Measurements from ENCODE around the gene ZBBX.

Gene ZBBX

DNA sequence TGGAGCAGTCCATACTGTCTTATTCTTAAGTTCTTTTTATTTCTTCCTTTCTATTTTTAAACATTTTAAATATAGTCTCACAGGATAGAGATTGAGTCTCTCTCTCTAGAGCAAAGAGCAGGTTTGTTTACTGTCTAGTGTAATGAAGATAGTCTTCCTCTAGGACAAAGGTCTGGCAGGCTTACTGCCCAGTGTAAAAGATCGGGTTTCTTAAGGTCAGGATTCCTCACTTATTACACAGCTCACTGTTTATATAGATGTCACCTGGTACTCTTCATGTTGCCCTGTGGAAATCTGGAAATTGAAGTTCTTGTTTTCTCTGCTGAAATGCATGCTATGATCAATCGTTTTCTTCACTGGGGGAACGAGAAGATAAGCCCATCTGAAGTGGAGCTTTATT lies 76.0 kb downstream of the ZBBX start:
- no peak for DNase-seq

GRCh38 chr3:167302678-167303077 lies 77.4 kb downstream of the ZBBX start:
- no peak for DNase-seq

GRCh38 chr3:167300207-167300606 lies 79.9 kb downstream of the ZBBX start:
- DNase-seq = no peak

GRCh38 chr3:167289435-167289834 lies 90.7 kb downstream of the ZBBX start:
- no peak for DNase-seq

- DNase-seq = no peak
Measured at GRCh38 chr3:167288737-167289136, 91.4 kb downstream of the ZBBX start.

- DNase-seq = no peak
Measured at GRCh38 chr3:167287308-167287707, 92.8 kb downstream of the ZBBX start.

DNA sequence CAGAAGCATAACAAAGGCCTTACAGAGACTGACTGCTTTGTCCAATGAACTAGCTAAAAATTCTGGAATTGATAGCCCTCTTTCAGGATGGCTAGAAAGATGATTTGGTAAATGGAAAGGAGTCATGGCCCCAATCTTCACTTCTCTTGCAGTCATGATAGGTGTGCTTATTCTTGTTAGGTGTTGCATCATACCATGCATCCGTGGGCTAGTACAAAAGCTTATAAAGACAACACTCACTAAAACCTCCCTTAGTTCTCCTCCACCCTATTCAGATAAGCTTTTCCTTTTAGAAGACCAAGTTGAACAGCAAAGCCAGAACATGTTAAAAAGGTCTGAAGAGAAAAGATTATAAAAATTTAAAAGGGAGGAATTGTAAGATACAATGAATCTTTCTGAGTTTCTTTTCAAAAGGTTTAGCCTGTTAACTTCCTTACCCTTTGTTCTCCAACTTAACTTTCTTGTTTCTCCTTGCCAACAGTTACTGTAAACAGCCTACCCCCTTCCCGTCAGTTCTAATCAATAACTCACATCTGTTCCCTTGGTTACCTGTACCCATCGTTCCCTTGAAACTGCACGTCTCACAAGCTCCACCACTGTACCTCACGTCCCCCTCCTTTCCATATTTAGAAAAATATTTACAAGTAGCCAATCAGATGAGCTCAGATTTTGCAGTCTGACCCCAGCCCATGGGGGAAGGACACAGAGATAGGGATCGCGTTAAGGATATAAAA lies 105.8 kb downstream of the ZBBX start:
- DNase-seq = no peak

- DNase-seq = no peak
Measured at GRCh38 chr3:167253037-167253436, 127.1 kb downstream of the ZBBX start.

DNA sequence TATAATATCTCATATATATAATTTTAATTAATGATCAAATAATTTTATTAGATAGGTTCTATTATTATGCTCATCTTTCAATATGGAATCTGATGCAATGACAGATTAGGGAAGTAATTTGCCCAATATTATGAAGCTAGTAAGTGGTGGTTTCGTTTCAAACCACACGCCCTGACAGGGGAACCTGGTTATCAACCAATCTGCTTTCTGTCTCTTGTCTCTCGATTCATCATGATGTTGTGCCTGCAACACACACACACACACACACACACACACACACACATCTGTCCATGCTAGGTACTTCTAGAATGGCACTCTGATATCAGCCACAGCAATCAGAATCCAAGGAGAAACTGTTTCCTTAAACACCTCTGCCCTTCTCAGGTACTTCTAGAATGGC lies 128.4 kb downstream of the ZBBX start:
- DNase-seq = no peak

DNA sequence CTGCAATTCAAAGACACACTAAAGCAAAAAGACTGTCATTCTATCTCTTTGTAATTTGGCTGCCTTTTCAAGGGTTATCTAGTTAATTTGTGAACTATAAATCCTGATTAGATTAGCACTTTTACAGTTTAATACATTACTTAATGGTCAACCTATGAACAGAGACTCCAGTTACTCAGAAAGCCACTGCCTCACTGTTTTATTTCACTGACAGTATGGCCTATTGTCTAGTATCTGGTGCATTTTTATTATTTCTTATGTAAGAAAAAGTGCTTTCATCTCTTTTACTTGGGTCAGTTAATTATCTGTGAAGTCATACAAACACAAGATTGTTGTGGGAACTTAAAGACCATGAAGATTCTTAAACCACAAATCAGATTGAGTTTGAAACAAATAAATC lies 133.8 kb downstream of the ZBBX start:
- no peak for DNase-seq

DNA sequence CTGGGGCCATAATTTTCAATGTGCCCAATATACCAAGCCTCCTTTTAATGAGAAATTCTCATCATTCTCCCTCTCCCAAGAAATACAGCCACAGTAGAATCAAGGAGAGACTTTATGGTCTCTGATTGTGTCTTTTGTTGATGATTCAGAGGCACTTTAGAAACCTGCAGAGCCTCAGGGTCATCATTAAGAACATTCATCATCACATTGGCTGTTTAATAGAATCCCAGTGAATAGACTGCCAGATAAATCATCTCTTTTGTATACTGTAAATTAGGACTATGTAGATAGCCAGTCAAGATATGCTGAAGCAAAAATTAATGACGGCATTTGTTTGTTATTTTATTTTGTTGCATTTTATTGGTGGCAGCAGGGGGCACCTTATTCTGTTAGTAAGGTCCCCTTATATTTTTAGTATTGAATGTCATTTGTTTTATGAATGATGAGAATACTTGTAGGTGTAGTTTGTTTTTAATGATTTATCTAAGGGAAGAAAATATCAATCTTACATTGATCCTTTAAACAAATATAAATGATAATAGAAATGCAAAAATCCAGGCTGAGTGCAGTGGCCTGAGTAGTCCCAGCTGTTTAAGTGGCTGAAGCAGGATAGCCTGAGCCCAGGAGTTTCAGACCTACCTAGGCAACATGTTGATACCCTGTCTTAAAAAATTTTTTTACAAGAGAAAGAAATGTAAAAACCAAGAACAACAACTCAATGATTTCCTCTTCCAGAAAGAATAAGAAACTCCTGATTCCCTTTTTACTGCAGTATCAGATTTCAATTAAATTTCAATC lies 138.8 kb downstream of the ZBBX start:
- DNase-seq = no peak

- no peak for DNase-seq
Measured at GRCh38 chr3:167228135-167228534, 152.0 kb downstream of the ZBBX start.

DNA sequence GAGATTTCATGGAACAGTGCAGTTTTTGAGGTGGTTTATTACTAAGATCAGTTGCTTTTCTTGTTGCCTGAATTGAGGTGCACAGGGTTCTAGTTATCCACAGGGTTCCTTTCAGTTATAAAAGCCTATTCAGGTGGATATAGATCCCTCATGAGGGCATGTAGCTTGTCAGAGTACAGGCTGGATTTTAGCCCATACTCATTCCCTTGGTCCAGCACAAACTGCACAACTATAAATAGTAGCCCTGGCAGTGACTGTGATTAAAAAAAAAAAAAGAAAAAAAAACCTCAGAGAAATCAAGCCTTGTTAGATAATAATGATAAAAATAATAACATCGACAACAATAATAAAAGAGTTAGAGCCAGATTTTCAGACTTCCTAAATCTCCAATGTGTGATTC lies 154.3 kb downstream of the ZBBX start:
- no peak for DNase-seq

DNA sequence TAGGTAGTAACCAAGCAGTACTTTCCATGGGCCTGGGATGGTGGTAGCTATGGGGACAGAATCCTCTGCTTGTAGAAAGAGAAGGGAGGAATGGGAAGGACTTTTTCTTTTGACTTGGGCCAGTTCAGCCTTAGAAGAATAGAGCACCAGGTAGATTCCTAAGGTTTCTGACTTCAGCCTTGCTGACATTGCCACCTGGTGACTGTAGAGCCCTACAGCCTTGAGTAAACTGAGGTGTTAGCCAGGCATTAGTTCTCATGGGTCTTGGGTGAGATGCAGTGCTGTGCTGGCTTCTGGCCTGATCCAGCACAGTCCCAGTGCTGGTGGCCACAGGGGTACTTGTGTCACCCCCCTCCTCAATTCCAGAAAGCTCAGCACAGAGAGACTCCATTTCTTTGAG lies 171.1 kb downstream of the ZBBX start:
- no peak for DNase-seq

DNA sequence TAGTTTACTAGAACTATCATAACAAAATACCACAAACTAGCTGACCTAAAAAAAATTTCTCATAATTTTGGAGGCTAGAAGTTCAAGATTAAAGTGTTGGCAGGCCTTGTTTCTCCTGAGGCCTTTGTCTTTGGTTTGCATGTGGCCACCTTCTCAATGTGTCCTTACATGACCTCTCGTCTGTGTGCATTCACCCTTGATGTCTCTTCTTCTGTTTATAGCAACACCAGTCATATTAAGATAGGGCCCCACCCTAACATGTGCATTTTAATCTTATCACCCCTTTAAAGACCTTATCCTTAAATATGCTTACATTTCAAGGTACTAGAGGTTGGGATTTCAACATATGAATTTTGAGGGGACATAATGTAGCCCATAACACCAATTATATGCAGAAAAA lies 177.0 kb downstream of the ZBBX start:
- no peak for DNase-seq

GRCh38 chr3:167198949-167199600 lies 181.0 kb downstream of the ZBBX start:
- DNase-seq = no peak

All from NCI-H345 (cell line).